GM15510 (cell line): ENCODE data around the gene TMPRSS2.
A peak's percentile ranks its signal among the peaks of the same experiment; 100 is the strongest.

Experiments used
- POLR2A ChIP-seq: IDR thresholded peaks from 3 replicates; pipeline ENCODE4 v1.6.1; 2011; ENCODE audit warnings: borderline replicate concordance; ENCODE audit not compliant: insufficient read length; ENCODE audit errors: extremely low read depth

The TMPRSS2 gene

DNA sequence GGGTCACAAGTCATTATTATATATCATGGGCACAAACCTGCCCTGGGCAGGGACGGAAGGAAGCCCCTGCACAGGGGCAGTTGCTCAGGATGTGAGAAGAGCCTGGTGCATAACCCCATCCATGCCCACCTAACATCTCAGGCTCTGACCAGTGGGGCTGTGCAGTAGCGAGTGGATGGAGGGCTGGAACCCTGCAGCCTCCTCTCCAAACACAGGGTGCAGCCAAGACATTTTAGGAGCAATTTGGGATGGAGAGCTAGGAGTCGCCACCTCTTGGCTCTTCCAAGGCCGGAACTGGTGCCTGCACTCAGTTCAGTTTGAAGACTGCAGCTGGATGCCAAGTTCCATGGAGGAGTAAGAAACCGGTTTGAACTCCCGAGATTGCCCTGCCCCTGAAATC lies 79.1 kb downstream of the TMPRSS2 start:
- no peak for TF ChIP-seq POLR2A

- no peak for TF ChIP-seq POLR2A
These were observed 79.6 kb downstream of the TMPRSS2 start for GRCh38 chr21:41428311-41428710.

DNA sequence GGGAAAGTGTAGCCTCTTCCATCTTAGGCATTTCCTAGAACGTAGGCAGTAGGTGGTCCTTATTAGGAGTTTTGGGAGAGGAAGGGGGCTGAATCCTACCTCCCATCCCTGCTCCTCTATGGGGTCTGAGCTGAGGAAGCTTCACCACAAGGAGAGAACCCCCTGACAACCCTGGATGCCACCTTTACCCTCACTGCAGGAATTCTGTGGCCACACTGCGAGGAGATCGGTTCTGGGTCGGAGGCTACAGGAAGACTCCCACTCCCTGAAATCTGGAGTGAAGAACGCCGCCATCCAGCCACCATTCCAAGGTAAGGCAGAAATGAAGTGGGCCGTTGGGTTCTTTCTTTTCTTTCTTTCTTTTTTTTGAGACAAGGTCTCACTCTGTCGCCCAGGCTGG lies 80.4 kb downstream of the TMPRSS2 start:
- TF ChIP-seq POLR2A = no peak

- TF ChIP-seq POLR2A = no peak
These were observed 81.1 kb downstream of the TMPRSS2 start for GRCh38 chr21:41426676-41427404.

DNA sequence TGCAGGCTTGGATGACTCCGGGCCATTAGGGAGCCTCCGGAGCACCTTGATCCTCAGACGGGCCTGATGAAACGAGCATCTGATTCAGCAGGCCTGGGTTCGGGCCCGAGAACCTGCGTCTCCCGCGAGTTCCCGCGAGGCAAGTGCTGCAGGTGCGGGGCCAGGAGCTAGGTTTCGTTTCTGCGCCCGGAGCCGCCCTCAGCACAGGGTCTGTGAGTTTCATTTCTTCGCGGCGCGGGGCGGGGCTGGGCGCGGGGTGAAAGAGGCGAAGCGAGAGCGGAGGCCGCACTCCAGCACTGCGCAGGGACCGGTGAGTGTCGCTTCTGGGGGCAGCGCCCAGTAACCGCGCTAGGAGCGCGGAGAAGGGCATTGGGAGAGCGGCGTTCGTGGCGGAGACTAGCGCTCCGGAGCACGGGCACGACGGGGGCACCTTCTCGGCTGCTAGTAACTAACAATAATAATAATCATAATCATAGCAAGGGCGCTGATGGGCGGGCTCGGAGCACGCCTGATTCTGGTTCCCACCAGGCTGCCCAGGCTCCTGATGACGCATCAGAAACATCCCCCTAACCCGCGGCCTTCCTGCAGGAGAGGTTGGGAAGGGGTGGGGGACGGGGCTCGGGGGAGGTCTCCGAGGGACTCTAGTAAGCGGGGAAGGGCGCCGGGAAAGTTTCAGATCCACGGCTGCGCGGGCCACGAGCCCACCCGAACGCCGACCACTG lies 81.8 kb downstream of the TMPRSS2 start, which contains the start of gene MX1:
Gene MX1 (plus strand): TSS at position 286 of the 722 bp plus-strand sequence. CDS start 5,832 bp downstream, outside the sequence.
- TF ChIP-seq POLR2A = peak; percentile 98

DNA sequence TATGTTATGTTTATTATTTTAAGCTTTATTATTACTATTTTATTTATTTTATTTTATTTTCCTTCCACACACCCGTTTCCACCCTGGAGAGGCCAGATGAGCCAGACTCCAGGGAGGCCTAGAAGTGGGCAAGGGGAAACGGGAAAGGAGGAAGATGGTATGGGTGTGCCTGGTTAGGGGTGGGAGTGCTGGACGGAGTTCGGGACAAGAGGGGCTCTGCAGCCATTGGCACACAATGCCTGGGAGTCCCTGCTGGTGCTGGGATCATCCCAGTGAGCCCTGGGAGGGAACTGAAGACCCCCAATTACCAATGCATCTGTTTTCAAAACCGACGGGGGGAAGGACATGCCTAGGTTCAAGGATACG lies 82.4 kb downstream of the TMPRSS2 start:
- no peak for TF ChIP-seq POLR2A

DNA sequence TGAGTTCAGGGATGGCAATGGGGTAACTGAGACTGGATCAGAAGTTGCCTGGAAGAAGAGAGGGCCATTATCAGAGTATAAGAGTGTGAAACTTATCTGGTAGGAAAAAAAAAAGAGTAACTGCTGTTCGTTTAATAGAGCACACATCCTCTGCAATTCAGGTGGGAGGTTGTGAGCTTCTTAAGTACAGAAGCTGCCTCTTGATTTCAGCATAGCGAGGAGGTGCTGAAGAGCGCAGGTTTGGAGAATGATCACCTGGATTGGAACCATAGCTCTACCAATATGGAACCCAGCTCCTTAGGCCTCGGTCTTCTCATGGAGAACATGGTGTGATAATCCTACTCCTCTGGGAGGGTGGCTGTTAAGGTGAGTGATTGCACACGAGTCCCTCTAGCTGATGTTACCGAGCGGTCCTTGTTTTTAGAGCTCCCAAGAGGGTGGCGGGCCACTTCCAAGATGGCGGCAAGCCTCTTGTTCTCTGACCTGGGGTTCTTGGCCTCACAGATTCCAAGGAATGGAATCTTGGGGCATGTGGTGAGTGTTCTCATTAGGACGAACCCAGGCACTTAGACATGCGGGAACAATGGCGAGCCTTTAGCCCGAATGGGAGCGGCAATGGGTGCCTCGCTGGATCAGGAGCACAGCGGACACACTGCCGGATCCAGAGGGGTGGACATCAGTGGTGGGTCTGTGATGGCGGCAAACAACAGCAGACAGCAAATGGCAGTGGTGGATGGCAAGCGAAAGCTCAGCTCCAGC lies 85.2 kb downstream of the TMPRSS2 start:
- no peak for TF ChIP-seq POLR2A

DNA sequence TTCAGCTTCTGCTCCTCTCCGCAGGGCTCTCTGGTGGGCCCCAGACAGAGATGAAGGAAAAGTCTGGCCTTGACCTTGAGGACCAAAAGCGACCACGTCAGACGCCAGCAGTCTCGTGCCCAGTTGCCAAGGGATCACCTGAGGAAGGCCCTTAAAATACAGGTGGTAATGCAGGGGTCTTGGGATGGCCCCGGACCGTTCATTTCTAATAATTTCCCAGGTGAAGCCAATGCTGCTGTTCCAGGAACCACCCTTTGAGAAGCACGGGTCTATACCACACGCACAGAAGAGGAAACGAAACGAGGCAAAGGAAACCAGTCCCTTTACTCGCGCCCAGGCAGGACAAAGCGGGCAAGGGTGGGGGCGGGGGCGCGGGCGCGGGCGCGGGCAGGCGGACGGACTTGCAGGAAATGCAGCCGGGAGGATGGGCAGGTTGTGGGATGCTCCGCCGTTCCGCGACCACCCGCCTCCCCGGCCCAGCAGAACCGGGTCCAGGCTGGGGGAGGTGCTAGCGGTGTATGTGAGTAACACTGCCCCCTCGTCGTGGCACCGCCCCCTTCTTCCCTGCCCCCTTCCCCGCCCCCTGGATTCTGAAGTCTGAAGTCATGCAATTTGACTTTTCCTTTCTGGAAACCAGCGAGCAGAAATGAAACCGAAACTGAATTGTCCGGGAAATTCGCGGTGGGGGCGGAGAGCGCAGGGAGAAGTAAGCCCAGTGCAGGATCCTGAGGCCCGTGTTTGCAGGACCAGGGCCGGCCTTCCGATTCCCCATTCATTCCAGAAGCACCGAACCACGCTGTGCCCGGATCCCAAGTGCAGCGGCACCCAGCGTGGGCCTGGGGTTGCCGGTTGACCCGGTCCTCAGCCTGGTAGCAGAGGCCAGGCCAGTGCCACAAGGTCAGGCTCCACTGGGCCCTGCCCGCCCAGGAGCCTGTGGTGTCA lies 87.8 kb downstream of the TMPRSS2 start:
- TF ChIP-seq POLR2A = peak; percentile 18

DNA sequence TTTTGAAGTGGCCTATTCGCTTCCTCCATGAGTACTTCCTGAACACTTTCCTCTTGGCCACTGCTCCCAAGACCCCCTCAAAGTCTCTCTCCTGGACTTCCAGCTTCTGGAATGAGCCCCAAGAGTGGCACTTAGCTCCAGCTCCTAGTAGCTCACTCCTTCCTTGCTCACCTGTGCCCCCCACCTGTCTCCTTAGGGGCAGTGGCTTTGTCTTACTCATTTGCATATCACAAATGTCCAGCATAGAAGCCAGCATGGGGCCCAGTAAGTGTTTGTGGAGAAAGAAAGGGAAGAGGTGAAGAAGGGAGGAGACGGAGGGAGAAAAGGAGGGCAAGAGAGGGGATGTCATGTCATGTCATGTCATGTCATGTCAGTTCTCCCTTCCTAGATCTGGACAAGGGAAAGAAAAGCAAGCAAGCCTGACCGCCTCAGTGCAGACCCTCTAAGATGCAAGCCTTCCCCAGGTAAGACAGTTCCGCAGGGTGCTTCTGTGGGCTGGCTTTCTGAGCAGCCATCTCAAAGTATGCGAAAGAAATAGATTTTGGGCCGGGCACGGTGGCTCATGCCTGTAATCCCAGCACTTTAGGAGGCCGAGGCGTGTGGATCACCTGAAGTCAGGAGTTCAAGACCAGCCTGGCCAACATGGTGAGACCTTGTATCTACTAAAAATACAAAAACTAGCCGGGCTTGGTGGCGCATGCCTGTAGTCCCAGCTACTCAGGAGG lies 88.8 kb downstream of the TMPRSS2 start:
- no peak for TF ChIP-seq POLR2A

DNA sequence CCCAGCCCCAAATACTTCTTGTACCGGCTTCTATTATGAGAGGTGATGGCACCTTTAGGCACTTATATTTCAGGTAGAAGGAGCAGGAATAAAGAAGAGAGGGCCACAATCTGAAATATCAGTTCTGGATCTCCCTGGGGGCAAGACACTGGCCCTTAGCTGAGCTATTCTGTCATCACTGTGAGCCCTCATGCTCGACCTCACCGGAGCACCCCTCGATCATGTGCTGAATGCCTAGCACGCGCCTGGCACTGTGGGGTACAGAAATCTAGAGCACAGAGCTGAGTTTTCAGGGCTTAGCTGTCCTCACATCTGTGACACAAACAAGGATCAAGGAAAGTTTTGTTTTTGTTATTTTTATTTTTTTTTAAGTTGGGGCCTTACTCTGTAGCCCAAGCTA lies 89.6 kb downstream of the TMPRSS2 start:
- no peak for TF ChIP-seq POLR2A
